Measurements from ENCODE around the gene PCBP3.

GRCh38 chr21:45821998-45822397 lies 178.5 kb downstream of the PCBP3 start:
- TF ChIP-seq ZNF274 (IDR thresholded peaks at IDR 0.05; ENCODE audit: low read depth, low read length) (no peak), YY1 (IDR thresholded peaks at IDR 0.05; ENCODE audit: insufficient read depth, insufficient read length) (no peak)
